GM21360 (cell line): Measurements from ENCODE around the gene RGS11.

Experiments used
- ATAC-seq: cut with Tn5 transposase; IDR thresholded peaks from one replicate; pipeline ENCODE4 v1.9.1; 2021; ENCODE audit warnings: mild to moderate bottlenecking, moderate library complexity; ENCODE audit not compliant: unreplicated experiment

Gene RGS11

GRCh38 chr16:296806-297510 is 21.2 kb upstream of the RGS11 start:
- ATAC-seq: no peak

GRCh38 chr16:296276-296675 is 20.5 kb upstream of the RGS11 start:
- no peak for ATAC-seq

- no peak for ATAC-seq
Observed at GRCh38 chr16:293043-293775, 17.5 kb upstream of the RGS11 start.

GRCh38 chr16:291539-291938 is 15.8 kb upstream of the RGS11 start:
- ATAC-seq: no peak

GRCh38 chr16:290681-291405 is 15.1 kb upstream of the RGS11 start:
- ATAC-seq: no peak

- ATAC-seq: no peak
Observed at GRCh38 chr16:290015-290680, 14.4 kb upstream of the RGS11 start.

- no peak for ATAC-seq
Observed at GRCh38 chr16:289395-289997, 13.8 kb upstream of the RGS11 start.

- ATAC-seq: no peak
Observed at GRCh38 chr16:287981-288920, 12.5 kb upstream of the RGS11 start.

GRCh38 chr16:287298-287811 is 11.6 kb upstream of the RGS11 start:
- no peak for ATAC-seq

GRCh38 chr16:286491-287297 is 10.9 kb upstream of the RGS11 start:
- ATAC-seq: no peak

GRCh38 chr16:285146-286055 is 9.7 kb upstream of the RGS11 start:
- no peak for ATAC-seq

- ATAC-seq: no peak
Observed at GRCh38 chr16:284204-285120, 8.7 kb upstream of the RGS11 start.

- ATAC-seq: no peak
Observed at GRCh38 chr16:283033-283805, 7.5 kb upstream of the RGS11 start, which contains the start of gene PDIA2. PDIA2 (plus strand) TSS chr16:283164; CDS start chr16:283170, 6 bp downstream.

- no peak for ATAC-seq
Observed at GRCh38 chr16:282491-282890, 6.7 kb upstream of the RGS11 start.

- ATAC-seq: no peak
Observed at GRCh38 chr16:281660-282255, 6.0 kb upstream of the RGS11 start.
